ENCODE measurements around the gene RRAD. TPM values are rescaled to one million over a fixed set of nuclear protein-coding genes. Genes with fewer than 3 reads are reported as not detected.
A peak's percentile ranks its signal among the peaks of the same experiment; 100 is the strongest.

The RRAD gene
- total RNA-seq, 1 donor from 2014 or later, result 75.0 TPM

GRCh38 chr16:66908116-66908515, 17.2 kb downstream of the RRAD start:
- Histone ChIP-seq H3K36me3 (ENCODE audit: control insufficient read depth, insufficient read depth, low read length) (no peaks in the 10 kb centered on the region), H3K4me3 (ENCODE audit: low read depth, low read length) (no peak overlapping the region), H3K27me3 (ENCODE audit: control insufficient read depth, insufficient read depth, low read length) (no peaks in the 10 kb centered on the region)
- no peak for DNase-seq (ENCODE audit: low read depth)
- no peak for TF ChIP-seq CTCF (IDR thresholded peaks at IDR 0.05; ENCODE audit: insufficient read depth, low read length, severe bottlenecking)
- FAIRE-seq, result no peak

GRCh38 chr16:66906916-66907836, 18.2 kb downstream of the RRAD start:
- no peak for TF ChIP-seq CTCF (IDR thresholded peaks at IDR 0.05; ENCODE audit: insufficient read depth, low read length, severe bottlenecking)
- H3K4me3 ChIP-seq (ENCODE audit: low read depth, low read length), result no peak overlapping the region
- H3K27me3 ChIP-seq (ENCODE audit: control insufficient read depth, insufficient read depth, low read length), result no peaks in the 10 kb centered on the region
- no peak for DNase-seq (ENCODE audit: low read depth)
- no peaks in the 10 kb centered on the region for H3K36me3 ChIP-seq (ENCODE audit: control insufficient read depth, insufficient read depth, low read length)
- no peak for FAIRE-seq

GRCh38 chr16:66905633-66906539, 19.4 kb downstream of the RRAD start:
- DNase-seq (ENCODE audit: low read depth), result peak; percentile 61
- no peaks in the 10 kb centered on the region for H3K36me3 ChIP-seq (ENCODE audit: control insufficient read depth, insufficient read depth, low read length)
- H3K27me3 ChIP-seq (ENCODE audit: control insufficient read depth, insufficient read depth, low read length), result no peaks in the 10 kb centered on the region
- peak; percentile 70 for FAIRE-seq
- H3K4me3 ChIP-seq (ENCODE audit: low read depth, low read length), result no peak overlapping the region
- no peak for TF ChIP-seq CTCF (IDR thresholded peaks at IDR 0.05; ENCODE audit: insufficient read depth, low read length, severe bottlenecking)

GRCh38 chr16:66904846-66905632, 20.3 kb downstream of the RRAD start:
- no peak for FAIRE-seq
- Histone ChIP-seq H3K4me3 (ENCODE audit: low read depth, low read length) (no peak overlapping the region), H3K27me3 (ENCODE audit: control insufficient read depth, insufficient read depth, low read length) (no peaks in the 10 kb centered on the region), H3K36me3 (ENCODE audit: control insufficient read depth, insufficient read depth, low read length) (no peaks in the 10 kb centered on the region)
- TF ChIP-seq CTCF (IDR thresholded peaks at IDR 0.05; ENCODE audit: insufficient read depth, low read length, severe bottlenecking), result no peak
- DNase-seq (ENCODE audit: low read depth), result peak; percentile 57

GRCh38 chr16:66904428-66904845, 20.9 kb downstream of the RRAD start:
- H3K36me3 ChIP-seq (ENCODE audit: control insufficient read depth, insufficient read depth, low read length), result no peaks in the 10 kb centered on the region
- H3K27me3 ChIP-seq (ENCODE audit: control insufficient read depth, insufficient read depth, low read length), result no peaks in the 10 kb centered on the region
- FAIRE-seq (no peak), DNase-seq (ENCODE audit: low read depth) (no peak)
- H3K4me3 ChIP-seq (ENCODE audit: low read depth, low read length), result no peak overlapping the region
- TF ChIP-seq CTCF (IDR thresholded peaks at IDR 0.05; ENCODE audit: insufficient read depth, low read length, severe bottlenecking), result no peak
